HG02938 (cell line): ENCODE data around the gene EIF2B5.
"Not testable (repeated sequence)": the region's sequence is repeated elsewhere in the genome, so short reads cannot be mapped to it uniquely, and the experiment has no call there.

Source experiments
- ATAC-seq: cut with Tn5 transposase; IDR thresholded peaks from one replicate; pipeline ENCODE4 v1.9.1; 2021; ENCODE audit warnings: mild to moderate bottlenecking, moderate library complexity; ENCODE audit not compliant: unreplicated experiment

The EIF2B5 gene

DNA sequence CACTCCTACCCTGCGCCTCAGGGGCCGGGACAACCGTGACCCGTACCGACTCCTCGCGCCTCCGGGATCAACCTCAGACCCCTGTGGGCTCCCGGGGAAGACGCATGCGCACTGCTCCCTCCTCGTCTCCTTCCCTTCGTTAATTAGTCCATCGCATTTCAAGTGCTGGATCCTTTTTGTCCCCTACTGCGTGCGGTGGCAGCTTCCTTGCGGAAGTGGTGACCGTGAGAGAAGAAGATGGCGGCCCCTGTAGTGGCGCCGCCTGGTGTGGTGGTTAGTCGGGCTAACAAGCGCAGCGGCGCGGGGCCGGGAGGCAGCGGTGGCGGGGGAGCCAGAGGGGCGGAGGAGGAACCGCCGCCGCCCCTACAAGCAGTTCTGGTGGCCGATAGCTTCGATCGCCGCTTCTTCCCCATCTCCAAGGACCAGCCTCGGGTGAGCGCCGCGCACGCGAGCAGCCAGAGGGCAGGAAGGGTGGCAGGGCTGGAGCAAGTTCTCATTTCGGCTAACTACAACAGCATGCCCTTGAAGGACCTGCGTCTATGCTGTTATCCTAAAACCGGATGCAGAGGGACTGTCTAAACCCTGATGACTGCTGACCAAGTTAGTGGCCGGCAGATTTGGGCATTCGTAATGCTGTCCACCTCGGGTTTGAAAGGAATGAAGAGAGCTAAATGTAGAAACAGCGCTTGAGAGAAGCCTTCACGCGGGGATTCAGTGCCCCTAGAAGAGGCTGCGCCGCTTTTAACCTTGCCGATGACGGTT is at the start of gene EIF2B5:
TSS of gene EIF2B5 (plus strand) at position 210 of the 762 bp plus-strand sequence. CDS start at position 238, 28 bp downstream.
- ATAC-seq, result peak; percentile 85

- no peak for ATAC-seq
These were observed 49.7 kb upstream of the EIF2B5 start for GRCh38 chr3:184085389-184085852.

GRCh38 chr3:184092199-184092598 is 43.0 kb upstream of the EIF2B5 start:
- no peak for ATAC-seq

- no peak for ATAC-seq
These were observed 38.3 kb upstream of the EIF2B5 start, which contains the start of gene HTR3E for GRCh38 chr3:184096811-184097383. HTR3E (plus strand) TSS chr3:184097064; CDS start chr3:184097530, 466 bp downstream.

DNA sequence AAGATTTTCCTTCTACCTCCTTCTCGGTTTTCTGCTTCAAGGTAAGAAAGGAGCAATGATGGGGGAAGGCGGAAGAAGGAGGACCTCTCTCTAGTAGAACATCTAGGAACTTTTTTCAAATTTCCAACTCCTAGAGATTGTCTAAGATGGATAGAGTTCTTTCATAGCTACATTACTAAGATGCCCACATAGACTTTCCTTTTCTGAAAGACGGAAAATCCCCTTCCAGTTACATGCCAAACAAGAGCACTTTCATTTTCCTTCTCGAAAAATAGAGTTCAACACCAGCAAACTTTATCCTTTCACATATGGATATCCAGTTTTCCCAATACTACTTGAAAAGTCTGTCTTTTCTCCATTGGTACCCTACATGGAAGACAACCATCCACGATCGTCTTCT is 37.6 kb upstream of the EIF2B5 start:
- no peak for ATAC-seq

DNA sequence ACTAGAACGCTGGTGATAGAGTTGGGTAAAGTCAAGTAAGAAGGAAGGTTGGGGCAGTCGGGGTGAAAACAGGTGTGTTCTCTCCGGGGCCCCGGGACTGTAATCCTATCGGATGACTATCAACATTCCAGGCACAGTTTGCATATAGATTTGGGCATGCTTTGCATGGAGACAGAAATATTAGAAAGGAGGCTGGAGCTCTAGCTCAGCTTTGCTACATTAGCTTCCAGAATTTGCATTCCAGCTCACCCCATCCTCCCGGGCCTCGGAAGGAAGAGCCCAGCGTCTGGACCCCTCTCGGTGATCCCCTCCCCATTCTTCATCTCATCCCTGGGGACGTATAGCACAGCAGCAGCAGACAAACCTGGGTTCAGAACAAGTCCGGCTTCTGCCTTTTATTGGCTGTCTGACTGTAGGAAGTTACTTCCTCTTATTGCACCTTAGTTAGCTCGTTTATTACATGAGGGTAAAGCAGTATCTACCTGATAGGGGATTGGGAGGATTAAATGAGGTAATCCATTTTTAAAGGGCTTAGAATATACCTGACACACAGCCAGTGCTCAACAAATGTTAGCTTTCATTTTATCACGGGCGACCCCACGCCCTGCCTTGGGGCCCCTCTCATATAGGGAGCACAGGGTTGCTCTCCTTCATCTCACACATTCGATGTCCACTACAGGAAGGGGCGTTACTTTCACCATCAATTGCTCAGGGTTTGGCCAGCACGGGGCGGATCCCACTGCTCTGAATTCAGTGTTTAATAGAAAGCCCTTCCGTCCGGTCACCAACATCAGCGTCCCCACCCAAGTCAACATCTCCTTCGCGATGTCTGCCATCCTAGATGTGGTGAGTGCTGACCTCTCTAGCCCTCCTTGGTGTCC is 35.1 kb upstream of the EIF2B5 start:
- no peak for ATAC-seq

GRCh38 chr3:184110316-184110725 is 24.8 kb upstream of the EIF2B5 start:
- no peak for ATAC-seq

DNA sequence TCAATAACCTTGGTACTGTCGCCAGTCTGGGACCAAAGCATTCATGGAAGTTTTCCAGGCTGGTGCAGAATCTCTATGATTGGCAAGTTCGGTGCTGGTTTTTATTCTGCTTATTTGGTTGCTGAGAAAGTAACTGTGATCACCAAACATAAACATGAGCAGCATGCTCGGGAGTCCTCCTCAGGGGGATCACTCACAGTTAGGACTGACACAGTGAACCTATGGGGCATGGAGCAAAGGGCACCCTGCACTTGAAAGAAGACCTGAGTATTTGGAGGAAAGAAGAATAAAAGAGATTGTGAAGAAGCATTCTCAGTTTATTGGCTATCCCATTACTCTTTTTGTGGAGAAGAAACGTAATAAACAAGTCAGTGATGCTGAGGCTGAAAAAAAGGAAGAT is 19.1 kb upstream of the EIF2B5 start:
- ATAC-seq, result no peak

GRCh38 chr3:184117636-184118035 is 17.5 kb upstream of the EIF2B5 start:
- ATAC-seq, result no peak

GRCh38 chr3:184121031-184121430 is 14.1 kb upstream of the EIF2B5 start:
- not testable (repeated sequence) for ATAC-seq

GRCh38 chr3:184126006-184126405 is 9.2 kb upstream of the EIF2B5 start:
- ATAC-seq, result no peak

DNA sequence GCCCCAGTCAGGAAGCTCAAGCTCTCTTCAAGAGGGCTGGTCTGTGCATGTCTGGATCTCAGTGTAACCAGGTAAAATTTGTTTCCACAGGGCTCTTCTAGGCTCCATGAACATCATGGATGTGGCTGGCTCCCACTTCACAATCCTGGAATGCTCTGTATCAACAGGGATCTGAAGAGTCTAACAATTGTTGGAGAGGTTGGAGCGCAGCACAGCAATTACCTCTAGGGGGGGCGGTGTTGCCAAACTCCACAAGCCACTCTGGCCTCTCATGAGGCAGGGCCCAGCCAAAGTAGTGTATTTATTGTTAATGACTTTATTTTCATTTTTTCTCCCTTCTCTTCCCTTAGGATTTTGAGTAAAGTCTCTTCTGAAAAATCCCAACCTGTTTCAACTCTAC is 6.1 kb upstream of the EIF2B5 start:
- no peak for ATAC-seq

DNA sequence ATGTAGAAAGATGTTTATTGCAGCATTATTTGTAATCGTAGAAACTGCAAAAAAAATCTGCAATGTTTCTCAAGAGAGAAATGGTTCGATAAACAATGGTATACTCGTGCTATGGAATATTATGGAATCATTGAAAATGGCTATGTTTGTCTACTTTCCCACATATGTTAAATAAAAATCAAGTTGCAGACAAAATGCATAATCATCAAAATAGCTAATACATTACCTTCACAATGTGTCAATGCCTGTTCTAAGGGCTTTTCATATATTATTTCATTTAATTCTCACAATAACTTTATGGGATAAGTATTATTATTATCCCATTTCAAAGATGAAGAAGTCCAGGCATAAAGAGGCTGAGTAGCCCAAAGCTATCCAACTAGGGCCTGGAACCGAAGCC is 2.2 kb upstream of the EIF2B5 start:
- no peak for ATAC-seq

- ATAC-seq, result no peak
These were observed 1.1 kb upstream of the EIF2B5 start for GRCh38 chr3:184133840-184134745.

GRCh38 chr3:184134746-184135148 is 411 bp upstream of the EIF2B5 start:
- peak; percentile 18 for ATAC-seq

- ATAC-seq, result no peak
These were observed 728 bp downstream of the EIF2B5 start for GRCh38 chr3:184135911-184136260.

DNA sequence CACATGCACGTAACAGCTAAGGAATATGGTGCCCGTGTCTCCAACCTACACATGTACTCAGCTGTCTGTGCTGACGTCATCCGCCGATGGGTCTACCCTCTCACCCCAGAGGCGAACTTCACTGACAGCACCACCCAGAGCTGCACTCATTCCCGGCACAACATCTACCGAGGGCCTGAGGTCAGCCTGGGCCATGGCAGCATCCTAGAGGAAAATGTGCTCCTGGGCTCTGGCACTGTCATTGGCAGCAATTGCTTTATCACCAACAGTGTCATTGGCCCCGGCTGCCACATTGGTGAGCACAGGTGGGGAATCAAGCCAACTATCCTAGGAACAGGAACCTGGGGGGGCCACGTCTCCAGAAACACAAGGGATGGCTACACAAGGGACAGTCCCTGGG is 5.3 kb downstream of the EIF2B5 start:
- ATAC-seq, result no peak

DNA sequence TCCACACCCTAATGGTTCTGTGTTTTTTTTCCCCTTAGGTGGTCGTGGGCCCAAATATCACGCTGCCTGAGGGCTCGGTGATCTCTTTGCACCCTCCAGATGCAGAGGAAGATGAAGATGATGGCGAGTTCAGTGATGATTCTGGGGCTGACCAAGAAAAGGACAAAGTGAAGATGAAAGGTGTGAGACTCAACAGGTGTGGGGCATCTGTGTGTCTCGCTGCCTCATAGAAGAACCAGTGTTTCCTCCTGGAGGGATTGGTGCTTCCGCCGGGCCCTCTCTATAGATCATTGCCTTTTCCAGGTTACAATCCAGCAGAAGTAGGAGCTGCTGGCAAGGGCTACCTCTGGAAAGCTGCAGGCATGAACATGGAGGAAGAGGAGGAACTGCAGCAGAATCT is 7.0 kb downstream of the EIF2B5 start:
- no peak for ATAC-seq

- ATAC-seq, result no peak
These were observed 8.2 kb downstream of the EIF2B5 start for GRCh38 chr3:184143327-184143726.

- ATAC-seq, result no peak
These were observed 9.3 kb downstream of the EIF2B5 start for GRCh38 chr3:184144505-184144904.
